ENCODE data around the gene ERCC5.
A peak's percentile ranks its signal among the peaks of the same experiment; 100 is the strongest.

Gene ERCC5

GRCh38 chr13:102817907-102818306, 27.9 kb upstream of the ERCC5 start:
- ATAC-seq (replicated peaks) (no peak), DNase-seq (no peak)
- no peaks in the 10 kb centered on the region for H3K27me3 Mint-ChIP-seq
- H3K27ac Mint-ChIP-seq: no peak overlapping the region
- H3K9me3 Mint-ChIP-seq: no peaks in the 10 kb centered on the region
- peaks cover 3 to 6% of the 10 kb centered on the region in 2 donors for H3K4me1 Mint-ChIP-seq
- no peak overlapping the region for H3K4me3 Mint-ChIP-seq
- H3K36me3 Mint-ChIP-seq: peaks cover 8 to 23% of the 10 kb centered on the region in 2 donors

GRCh38 chr13:102825400-102825799, 20.4 kb upstream of the ERCC5 start:
- Mint-ChIP-seq H3K27ac (no peak overlapping the region), H3K36me3 (peaks cover 12 to 18% of the 10 kb centered on the region in 2 donors), H3K27me3 (no peaks in the 10 kb centered on the region), H3K4me3 (no peak overlapping the region), H3K9me3 (peaks cover 0 to 3% of the 10 kb centered on the region in 2 donors), H3K4me1 (no peaks in the 10 kb centered on the region)
- DNase-seq: no peak
- ATAC-seq (replicated peaks): no peak

- Mint-ChIP-seq H3K27me3 (no peaks in the 10 kb centered on the region), H3K9me3 (peaks cover 0 to 3% of the 10 kb centered on the region in 2 donors), H3K36me3 (peaks cover 10 to 16% of the 10 kb centered on the region in 2 donors), H3K4me3 (no peak overlapping the region), H3K27ac (no peak overlapping the region), H3K4me1 (no peaks in the 10 kb centered on the region)
- DNase-seq (no peak), ATAC-seq (replicated peaks) (no peak)
These were observed 19.7 kb upstream of the ERCC5 start for GRCh38 chr13:102825921-102826706.

DNA sequence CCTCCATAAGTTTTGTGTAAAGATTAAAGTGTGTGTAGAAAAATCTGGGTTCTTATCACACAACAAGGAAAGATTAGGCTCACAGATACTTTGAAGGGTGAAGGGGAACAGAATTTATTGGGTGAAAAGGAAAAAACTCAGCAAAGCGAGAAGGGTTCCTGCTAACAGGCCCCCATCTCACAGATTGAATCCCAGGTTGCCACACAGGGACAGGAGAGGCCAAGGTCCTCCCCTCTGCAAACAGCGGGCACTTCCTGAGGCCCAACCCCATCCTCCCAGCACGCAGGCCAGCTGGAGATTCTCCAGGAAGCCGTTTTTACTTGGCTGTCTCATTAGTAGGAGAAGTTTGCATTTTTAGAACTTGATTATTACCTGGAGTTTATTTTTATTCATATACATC, 15.2 kb upstream of the ERCC5 start:
- no peak for DNase-seq
- no peak overlapping the region for H3K27ac Mint-ChIP-seq
- H3K9me3 Mint-ChIP-seq: no peaks in the 10 kb centered on the region
- ATAC-seq (replicated peaks): no peak
- peaks cover 2 to 12% of the 10 kb centered on the region in 2 donors for H3K36me3 Mint-ChIP-seq
- H3K4me3 Mint-ChIP-seq: no peak overlapping the region
- H3K27me3 Mint-ChIP-seq: no peaks in the 10 kb centered on the region
- no peaks in the 10 kb centered on the region for H3K4me1 Mint-ChIP-seq

- ATAC-seq (replicated peaks): no peak
- Mint-ChIP-seq H3K4me1 (no peaks in the 10 kb centered on the region), H3K27me3 (no peaks in the 10 kb centered on the region), H3K36me3 (peaks cover 2 to 22% of the 10 kb centered on the region in 2 donors), H3K9me3 (no peaks in the 10 kb centered on the region), H3K4me3 (no peak overlapping the region), H3K27ac (no peak overlapping the region)
- DNase-seq: no peak
These were observed 9.4 kb upstream of the ERCC5 start for GRCh38 chr13:102836471-102836870.

DNA sequence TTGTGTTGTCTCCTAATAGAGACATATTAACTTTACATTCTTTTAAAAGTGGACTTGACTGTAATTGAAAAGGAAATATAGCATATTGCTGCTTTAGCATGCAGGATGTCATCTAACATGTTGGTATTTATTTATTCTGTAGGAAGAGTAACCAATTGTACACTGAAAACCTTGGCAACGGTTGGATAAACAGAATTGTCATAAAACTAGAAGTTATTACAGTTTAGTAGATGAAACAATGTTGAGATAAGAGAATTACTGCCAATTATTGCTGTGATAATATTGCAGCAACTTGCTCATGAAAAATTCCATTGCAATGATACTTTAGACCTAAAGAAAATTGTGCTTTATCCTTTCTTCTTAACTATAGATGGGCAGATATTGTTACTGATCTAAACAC, 7.6 kb upstream of the ERCC5 start:
- ATAC-seq (replicated peaks): no peak
- no peaks in the 10 kb centered on the region for H3K9me3 Mint-ChIP-seq
- DNase-seq: no peak
- H3K27ac Mint-ChIP-seq: no peak overlapping the region
- H3K4me3 Mint-ChIP-seq: no peak overlapping the region
- no peaks in the 10 kb centered on the region for H3K4me1 Mint-ChIP-seq
- peaks cover 1 to 16% of the 10 kb centered on the region in 2 donors for H3K36me3 Mint-ChIP-seq
- no peaks in the 10 kb centered on the region for H3K27me3 Mint-ChIP-seq

GRCh38 chr13:102838982-102839381, 6.8 kb upstream of the ERCC5 start:
- Mint-ChIP-seq H3K27ac (no peak overlapping the region), H3K9me3 (no peaks in the 10 kb centered on the region), H3K36me3 (peaks cover 1 to 21% of the 10 kb centered on the region in 2 donors), H3K4me1 (no peaks in the 10 kb centered on the region), H3K4me3 (no peak overlapping the region), H3K27me3 (no peaks in the 10 kb centered on the region)
- ATAC-seq (replicated peaks) (no peak), DNase-seq (no peak)

DNA sequence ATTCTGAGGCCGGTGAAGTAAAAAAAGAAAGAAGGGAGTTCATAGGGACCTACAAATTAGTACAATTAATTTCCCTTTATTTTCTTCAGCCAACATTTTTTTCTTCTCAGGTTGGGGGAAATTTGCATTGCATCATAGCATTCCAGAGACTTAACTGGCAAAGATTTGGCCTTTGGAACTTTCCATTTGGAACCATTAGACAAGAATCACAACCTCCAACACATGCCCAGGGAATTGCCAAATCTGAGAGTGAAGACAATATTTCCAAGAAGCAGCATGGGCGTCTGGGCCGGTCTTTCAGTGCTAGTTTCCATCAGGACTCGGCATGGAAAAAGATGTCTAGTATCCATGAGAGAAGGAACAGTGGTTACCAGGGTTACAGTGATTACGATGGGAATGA, 6.4 kb upstream of the ERCC5 start:
- H3K4me3 Mint-ChIP-seq: no peak overlapping the region
- H3K36me3 Mint-ChIP-seq: peaks cover 1 to 21% of the 10 kb centered on the region in 2 donors
- peaks cover 1 to 2% of the 10 kb centered on the region in 2 donors for H3K4me1 Mint-ChIP-seq
- no peak for ATAC-seq (replicated peaks)
- no peak overlapping the region for H3K27ac Mint-ChIP-seq
- H3K9me3 Mint-ChIP-seq: no peaks in the 10 kb centered on the region
- no peaks in the 10 kb centered on the region for H3K27me3 Mint-ChIP-seq
- DNase-seq: no peak

GRCh38 chr13:102845289-102845629, 573 bp upstream of the ERCC5 start:
- Mint-ChIP-seq H3K4me1 (peaks cover 20 to 31% of the 10 kb centered on the region in 2 donors), H3K4me3 (peak overlapping the region; percentile 94 to 99), H3K27ac (peak overlapping the region; percentile 98), H3K9me3 (no peaks in the 10 kb centered on the region), H3K27me3 (no peaks in the 10 kb centered on the region), H3K36me3 (peaks cover 5 to 9% of the 10 kb centered on the region in 2 donors)
- no peak for DNase-seq
- ATAC-seq (replicated peaks): peak; percentile 23 to 26

GRCh38 chr13:102846261-102847015, 606 bp downstream of the ERCC5 start:
- H3K4me1 Mint-ChIP-seq: peaks cover 24 to 38% of the 10 kb centered on the region in 2 donors

GRCh38 chr13:102847272-102848234, 1.7 kb downstream of the ERCC5 start:
- DNase-seq: no peak
- Mint-ChIP-seq H3K9me3 (no peaks in the 10 kb centered on the region), H3K27me3 (no peaks in the 10 kb centered on the region), H3K4me1 (peaks cover 24 to 38% of the 10 kb centered on the region in 2 donors), H3K4me3 (peak overlapping the region; percentile 94 to 99), H3K27ac (peak overlapping the region; percentile 98), H3K36me3 (peaks cover 10 to 16% of the 10 kb centered on the region in 2 donors)
- ATAC-seq (replicated peaks): no peak

More at GRCh38 chr13:102846261-102847015, 606 bp downstream of the ERCC5 start:
- peak overlapping the region; percentile 94 to 99 for H3K4me3 Mint-ChIP-seq
- H3K27me3 Mint-ChIP-seq: no peaks in the 10 kb centered on the region
- ATAC-seq (replicated peaks): peak; percentile 64 to 66
- H3K9me3 Mint-ChIP-seq: no peaks in the 10 kb centered on the region
- peak; percentile 21 for DNase-seq
- peak overlapping the region; percentile 98 for H3K27ac Mint-ChIP-seq
- peaks cover 8 to 15% of the 10 kb centered on the region in 2 donors for H3K36me3 Mint-ChIP-seq

DNA sequence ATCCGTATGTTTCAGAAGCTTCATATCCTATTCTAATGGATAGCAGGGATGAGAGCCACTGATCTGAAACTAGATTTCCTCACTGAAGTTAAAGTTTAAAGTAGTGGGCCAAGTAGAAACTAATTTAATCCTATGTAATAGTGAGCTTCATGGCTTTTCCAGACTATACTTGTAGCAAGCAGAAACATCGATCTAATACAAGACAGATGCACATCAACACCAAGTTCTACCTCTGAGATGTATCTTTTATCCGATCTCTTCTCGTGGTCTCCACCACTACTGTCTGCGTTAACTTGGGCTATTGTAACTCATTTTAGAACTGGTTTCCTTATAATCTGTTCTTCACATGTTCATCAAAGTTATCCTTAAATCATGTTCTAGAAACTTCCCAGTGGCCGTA, 3.1 kb downstream of the ERCC5 start:
- Mint-ChIP-seq H3K27ac (peak overlapping the region; percentile 62), H3K4me1 (peaks cover 24 to 38% of the 10 kb centered on the region in 2 donors), H3K4me3 (no peak overlapping the region), H3K36me3 (peaks cover 15 to 18% of the 10 kb centered on the region in 2 donors), H3K27me3 (no peaks in the 10 kb centered on the region), H3K9me3 (no peaks in the 10 kb centered on the region)
- DNase-seq (no peak), ATAC-seq (replicated peaks) (no peak)

DNA sequence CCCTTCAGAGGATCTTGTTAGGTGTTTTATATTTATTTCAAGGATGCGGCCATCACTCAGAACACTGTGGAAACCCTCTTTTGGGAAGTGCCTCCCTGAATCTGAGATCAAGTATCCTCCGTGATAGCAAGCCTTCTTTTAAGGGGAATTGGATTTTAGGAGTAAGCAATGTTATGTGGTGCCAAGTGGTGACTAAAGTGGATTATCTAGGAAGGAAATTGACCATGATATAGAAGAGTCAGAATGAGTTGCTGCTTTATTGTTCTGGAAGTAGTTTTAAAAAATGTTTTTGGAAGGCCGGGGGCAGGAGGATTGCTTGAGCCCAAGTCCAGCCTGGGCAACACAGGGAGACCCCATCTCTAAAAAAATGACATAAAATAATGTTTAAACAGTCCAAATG, 6.7 kb downstream of the ERCC5 start:
- no peak for ATAC-seq (replicated peaks)
- Mint-ChIP-seq H3K27me3 (no peaks in the 10 kb centered on the region), H3K4me3 (no peak overlapping the region), H3K4me1 (peaks cover 14 to 28% of the 10 kb centered on the region in 2 donors), H3K36me3 (peaks cover 32 to 40% of the 10 kb centered on the region in 2 donors), H3K27ac (no peak overlapping the region), H3K9me3 (no peaks in the 10 kb centered on the region)
- DNase-seq: no peak

GRCh38 chr13:102854675-102855074, 8.8 kb downstream of the ERCC5 start:
- H3K27ac Mint-ChIP-seq: no peak overlapping the region
- H3K4me1 Mint-ChIP-seq: peaks cover 12 to 19% of the 10 kb centered on the region in 2 donors
- DNase-seq (no peak), ATAC-seq (replicated peaks) (no peak)
- peaks cover 36 to 48% of the 10 kb centered on the region in 2 donors for H3K36me3 Mint-ChIP-seq
- no peaks in the 10 kb centered on the region for H3K27me3 Mint-ChIP-seq
- no peak overlapping the region for H3K4me3 Mint-ChIP-seq
- H3K9me3 Mint-ChIP-seq: no peaks in the 10 kb centered on the region

All from stimulated activated naive B cell treated with anti-CD40 and anti-IgM and Interleukin-4, amounts not matched to agents 10 μg/mL and 1 μg/mL and 100 μg/mL, for 72 hours (primary cell).